Measurements from ENCODE around the gene FOXD3.

FOXD3 gene

GRCh38 chr1:63367215-63368103 is 45.1 kb downstream of the FOXD3 start, which contains the start of gene ALG6:
Gene ALG6 (plus strand): TSS chr1:63367627. CDS start chr1:63370978, 3,351 bp downstream.
- TF ChIP-seq POLR2AphosphoS5 (IDR thresholded peaks at IDR 0.05; ENCODE audit: low read depth, low read length) (peak; percentile 82), SIN3A (IDR thresholded peaks at IDR 0.05; ENCODE audit: borderline replicate concordance, insufficient read depth, low read length) (no peak)

- no peak for TF ChIP-seq FOXP2 (optimal IDR thresholded peaks at IDR 0.05; ENCODE audit: borderline replicate concordance, extremely low read depth, extremely low read length, insufficient read depth)
- TF ChIP-seq SIN3A (IDR thresholded peaks at IDR 0.05; ENCODE audit: borderline replicate concordance, insufficient read depth, low read length) = no peak
- TF ChIP-seq REST (IDR thresholded peaks at IDR 0.05; ENCODE audit: insufficient read depth in 1 of 2, low read depth in 2 of 2, low read length in 2 of 2) = no peak
- TF ChIP-seq TAF1 (IDR thresholded peaks at IDR 0.05; ENCODE audit: borderline replicate concordance, insufficient read depth, low read length) = no peak
- no peak for TF ChIP-seq POLR2AphosphoS5 (IDR thresholded peaks at IDR 0.05; ENCODE audit: low read depth, low read length)
Measured at GRCh38 chr1:63368131-63368530, 45.8 kb downstream of the FOXD3 start.
